Hindlimb muscle (tissue), 1 donor: ENCODE measurements around the gene RPE65. TPM values are rescaled to one million over a fixed set of nuclear protein-coding genes. Genes with fewer than 3 reads are reported as not detected.
"Not testable (repeated sequence)": the region's sequence is repeated elsewhere in the genome, so short reads cannot be mapped to it uniquely, and the experiment has no call there.

Experiments used
- DNase-seq: peaks from one replicate; pipeline ENCODE4 v3.0.0-alpha.2; 2013
- polyA plus RNA-seq: library from polyadenylated mRNA; unstranded; fragments of 120-200 nt; gene quantifications from one replicate; pipeline ENCODE4 v1.2.1, GENCODE V29; 2013; ENCODE audit not compliant: insufficient read length

RPE65 gene
- polyA plus RNA-seq: not detected

- DNase-seq: no peak
These were observed at the start of gene RPE65 for GRCh38 chr1:68449901-68450300. Gene RPE65, minus strand, starts transcription at chr1:68449954. Its CDS starts 49 bp downstream, at chr1:68449905.

DNA sequence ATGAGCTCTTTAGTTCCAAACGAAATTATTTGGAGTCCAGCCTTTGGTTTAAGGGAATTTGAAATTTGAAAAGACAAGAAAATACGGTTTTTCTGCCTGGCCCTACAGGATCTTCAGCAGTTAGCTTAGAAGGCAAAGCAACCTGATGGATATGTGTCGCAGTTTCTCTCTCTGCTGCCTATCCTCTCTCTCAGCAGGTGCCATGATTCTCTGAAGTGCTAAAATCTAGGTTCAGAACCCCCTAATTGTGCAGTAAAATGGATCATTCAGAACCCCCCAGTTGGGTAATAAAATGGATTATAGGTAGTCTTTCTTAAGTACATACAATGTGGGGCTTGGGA, 47.6 kb upstream of the RPE65 start:
- no peak for DNase-seq

GRCh38 chr1:68496680-68497357, 47.1 kb upstream of the RPE65 start, which contains the start of gene DEPDC1:
Gene DEPDC1, minus strand, starts transcription at chr1:68497082. Its CDS starts 83 bp downstream, at chr1:68496999.
- DNase-seq: peak; percentile 99

DNA sequence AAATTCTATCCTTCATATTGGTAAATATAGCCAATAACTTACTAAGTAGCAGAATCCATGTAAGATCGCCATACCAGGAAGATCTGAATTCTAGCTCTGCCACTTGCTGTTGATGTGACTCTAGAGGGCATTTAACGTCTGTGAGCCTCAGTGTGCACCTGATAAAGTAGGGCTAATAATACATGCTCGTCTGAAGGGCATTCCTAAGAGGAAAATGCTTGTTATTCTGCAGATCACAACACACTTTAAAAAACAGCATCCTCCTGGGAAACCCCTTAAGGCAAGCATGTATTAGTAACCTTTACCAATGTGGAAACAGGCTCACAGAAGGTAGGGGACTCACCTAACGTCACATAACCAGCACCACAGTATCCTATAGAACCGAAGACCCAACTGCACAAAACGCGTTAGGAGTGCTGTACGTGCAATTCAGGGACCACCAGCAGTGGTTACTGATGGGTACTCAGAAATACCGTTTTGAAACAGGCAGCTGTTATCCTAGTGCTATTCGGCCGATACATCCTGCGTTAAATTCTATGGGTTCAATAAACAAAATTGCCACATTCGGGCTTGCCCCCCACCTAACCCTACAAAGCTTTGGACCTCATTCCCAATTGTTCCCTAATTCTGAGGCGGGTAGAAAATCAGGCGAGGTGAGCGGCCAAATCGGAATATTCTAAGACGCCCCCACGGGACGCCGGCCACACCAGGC, 46.4 kb upstream of the RPE65 start:
- DNase-seq: no peak

- DNase-seq: no peak
These were observed 45.8 kb upstream of the RPE65 start for GRCh38 chr1:68495532-68495931.

DNA sequence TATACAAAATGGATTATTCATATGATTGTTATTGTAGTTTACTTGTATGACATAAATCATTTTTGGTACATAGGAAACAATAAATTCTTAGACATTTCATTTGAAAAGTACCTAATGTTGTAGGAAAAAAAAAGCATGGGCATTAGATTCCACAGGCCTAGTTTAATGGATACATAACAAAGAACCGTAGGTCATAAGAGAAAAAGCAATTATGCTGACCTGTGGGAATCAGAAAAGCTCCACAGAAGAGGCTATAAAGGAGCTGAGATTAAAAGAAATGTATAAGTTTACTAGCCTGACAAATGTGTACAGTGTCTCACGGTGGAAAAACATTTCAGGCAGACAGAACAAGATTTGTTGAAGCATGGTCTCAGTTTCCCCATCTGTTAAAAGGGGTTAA, 43.4 kb upstream of the RPE65 start:
- no peak for DNase-seq

DNA sequence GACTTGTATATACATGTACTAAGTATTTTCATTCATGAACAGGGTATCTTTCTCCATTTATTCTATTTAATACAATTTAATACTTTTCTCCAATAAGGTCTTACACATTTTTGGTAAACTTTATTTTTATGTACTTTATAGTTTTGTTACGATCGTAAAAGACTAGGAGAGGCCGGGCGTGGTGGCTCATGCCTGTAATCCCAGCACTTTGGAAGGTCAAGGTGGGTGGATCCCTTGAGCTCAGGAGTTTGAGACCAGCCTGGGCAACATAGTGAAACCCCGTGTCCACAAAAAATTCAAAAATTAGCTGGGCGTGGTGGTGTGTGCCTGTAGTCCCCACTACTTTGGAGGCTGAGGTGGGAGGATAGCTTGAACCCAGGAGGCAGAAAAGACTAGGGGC, 42.5 kb upstream of the RPE65 start:
- not testable (repeated sequence) for DNase-seq

DNA sequence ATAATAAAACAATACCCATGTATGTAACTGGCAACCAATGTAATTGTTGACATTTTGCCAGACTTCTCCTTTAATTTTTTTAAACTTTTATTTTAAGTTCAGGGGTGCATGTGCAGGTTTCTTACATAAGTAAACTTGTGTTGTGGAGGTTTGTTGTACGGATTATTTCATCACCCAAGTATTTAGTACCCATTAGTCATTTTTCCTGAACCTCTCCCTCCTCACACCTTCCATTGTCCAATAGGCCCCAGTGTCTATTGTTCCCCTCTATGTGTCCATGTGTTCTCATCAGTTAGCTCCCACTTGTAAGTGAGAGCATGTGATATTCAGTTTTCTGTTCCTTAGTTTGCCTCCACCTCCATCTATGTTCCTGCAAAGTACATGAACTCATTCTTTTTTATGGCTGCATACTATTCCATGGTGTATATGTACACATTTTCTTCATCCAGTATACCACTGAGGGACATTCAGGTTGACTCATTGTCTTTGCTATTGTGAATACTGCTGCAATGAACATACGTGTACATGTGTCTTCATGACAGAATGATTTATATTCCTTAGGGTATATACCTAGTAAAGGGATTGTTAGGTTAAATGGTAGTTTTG, 40.4 kb upstream of the RPE65 start:
- DNase-seq: no peak

DNA sequence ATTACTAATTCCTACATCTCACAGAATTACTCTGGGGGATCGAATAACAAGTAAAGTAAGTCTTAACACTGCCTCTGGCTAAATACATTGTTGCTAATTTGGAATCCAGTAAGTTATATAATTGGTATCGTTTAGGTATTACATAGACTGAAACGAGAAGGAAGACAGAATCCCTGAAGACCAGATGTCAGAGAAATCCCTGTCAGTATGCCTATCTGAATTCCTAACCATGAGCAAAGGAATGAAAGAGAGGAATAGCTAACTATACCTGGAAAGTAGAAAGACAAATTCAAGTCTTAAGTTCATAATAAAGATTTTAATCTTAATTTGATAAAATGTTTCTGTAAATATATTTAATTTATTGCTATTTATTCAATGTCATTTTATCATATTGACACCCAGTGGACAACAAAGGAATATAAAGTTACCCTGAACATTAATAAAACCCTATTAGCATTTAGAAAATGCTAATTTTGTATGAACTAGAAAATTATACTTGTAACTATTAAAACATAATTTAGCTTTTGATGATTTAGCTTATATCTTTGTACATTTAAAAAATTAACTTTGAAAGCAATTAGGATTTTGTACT, 35.8 kb upstream of the RPE65 start:
- no peak for DNase-seq

- no peak for DNase-seq
These were observed 34.9 kb upstream of the RPE65 start for GRCh38 chr1:68484618-68485017.

- no peak for DNase-seq
These were observed 31.3 kb upstream of the RPE65 start for GRCh38 chr1:68481041-68481440.

DNA sequence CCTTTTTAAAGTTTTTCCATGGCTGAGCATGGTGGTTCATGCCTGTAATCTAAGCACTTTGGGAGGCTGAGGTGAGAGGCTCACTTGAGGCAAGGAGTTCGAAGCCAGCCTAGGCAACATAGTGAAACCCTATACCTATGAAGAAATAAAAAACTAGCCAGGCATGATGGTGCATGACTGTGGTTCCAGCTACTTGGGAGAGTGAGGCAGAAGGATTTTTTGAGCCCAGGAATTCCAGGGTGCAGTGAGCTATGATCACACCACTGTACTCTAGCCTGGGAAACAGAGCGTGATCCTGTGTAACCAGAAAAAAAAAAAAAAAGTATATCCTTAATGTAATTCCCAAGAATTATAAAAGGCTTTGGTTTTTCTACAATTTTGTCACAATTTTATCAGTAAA, 29.7 kb upstream of the RPE65 start:
- no peak for DNase-seq

- DNase-seq: no peak
These were observed 28.9 kb upstream of the RPE65 start for GRCh38 chr1:68478662-68479061.

- DNase-seq: not testable (repeated sequence)
These were observed 26.9 kb upstream of the RPE65 start for GRCh38 chr1:68476626-68477025.

- DNase-seq: no peak
These were observed 23.3 kb upstream of the RPE65 start for GRCh38 chr1:68473060-68473459.

- DNase-seq: peak; percentile 10
These were observed 20.7 kb upstream of the RPE65 start for GRCh38 chr1:68470388-68470970.

GRCh38 chr1:68464891-68465290, 15.1 kb upstream of the RPE65 start:
- no peak for DNase-seq

DNA sequence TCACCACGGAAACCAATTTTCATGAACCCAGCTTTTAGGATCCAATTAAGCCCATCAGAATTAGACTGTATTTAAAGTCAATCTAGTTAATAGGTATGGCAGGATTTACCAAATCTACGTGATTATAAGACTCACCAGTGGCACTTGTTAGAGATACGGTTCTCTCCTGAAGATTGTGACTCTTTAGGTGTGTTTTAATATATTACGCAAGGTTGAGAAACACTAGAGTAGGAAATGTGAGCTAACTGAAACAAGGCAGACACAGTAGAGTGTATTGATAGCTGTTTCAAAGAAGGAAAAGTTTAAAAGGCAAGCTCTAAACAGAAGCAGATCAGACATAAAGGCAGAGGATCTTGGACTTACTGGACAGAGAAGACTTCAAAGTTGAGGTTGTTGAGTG, 11.2 kb upstream of the RPE65 start:
- no peak for DNase-seq

- no peak for DNase-seq
These were observed 10.0 kb upstream of the RPE65 start for GRCh38 chr1:68459796-68460195.

DNA sequence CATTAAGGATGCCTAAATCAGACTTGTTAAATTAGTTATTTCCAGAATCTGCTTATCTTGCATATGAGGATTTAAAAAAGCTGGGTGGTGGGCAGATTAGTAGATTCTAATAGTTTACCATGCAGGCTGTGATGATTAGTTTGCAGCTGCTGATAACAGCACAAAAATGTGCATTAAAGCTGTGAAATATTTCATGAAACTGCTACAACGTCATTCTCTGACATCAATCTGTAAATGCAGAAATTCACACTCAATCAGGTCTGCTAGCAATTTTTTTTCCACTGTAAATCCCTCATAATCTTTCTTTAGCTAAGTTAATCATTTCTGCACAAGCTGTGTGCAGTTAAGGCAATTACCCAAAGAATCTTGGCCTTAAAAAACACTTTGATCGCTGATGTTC, 9.3 kb upstream of the RPE65 start:
- DNase-seq: no peak

GRCh38 chr1:68456202-68456601, 6.4 kb upstream of the RPE65 start:
- DNase-seq: no peak

- DNase-seq: no peak
These were observed 4.8 kb upstream of the RPE65 start for GRCh38 chr1:68454534-68454933.

- no peak for DNase-seq
These were observed 3.4 kb upstream of the RPE65 start for GRCh38 chr1:68453060-68453670.
